Chondrocyte (in vitro differentiated cells): Measurements from ENCODE around the gene EEIG1. TPM values are rescaled to one million over a fixed set of nuclear protein-coding genes. Genes with fewer than 3 reads are reported as not detected.

Source experiments
- DNase-seq: peaks from one replicate; pipeline ENCODE4 v3.0.0; 2021; ENCODE audit warnings: mixed read lengths, low spot score
- H3K27ac Mint-ChIP-seq: one replicate; pipeline ENCODE4 v1.8.0; 2021; ENCODE audit warnings: mild to moderate bottlenecking, moderate library complexity, mixed read lengths; ENCODE audit not compliant: unreplicated experiment
- H3K27me3 Mint-ChIP-seq: 2 replicates; pipeline ENCODE4 v1.8.0; 2021; ENCODE audit warnings: low read depth, mixed read lengths
- H3K36me3 Mint-ChIP-seq: 2 replicates; pipeline ENCODE4 v1.8.0; 2021; ENCODE audit warnings: low read depth, mixed read lengths
- H3K4me1 Mint-ChIP-seq: 2 replicates; pipeline ENCODE4 v1.8.0; 2021; ENCODE audit warnings: low read depth, mild to moderate bottlenecking, mixed read lengths
- H3K4me3 Mint-ChIP-seq: one replicate; pipeline ENCODE4 v1.8.0; 2021; ENCODE audit warnings: mild to moderate bottlenecking, moderate library complexity, mixed read lengths; ENCODE audit not compliant: unreplicated experiment
- H3K9me3 Mint-ChIP-seq: 2 replicates; pipeline ENCODE4 v1.8.0; 2021; ENCODE audit warnings: low read depth, mixed read lengths
- CTCF ChIP-seq: fragments of 200-600 bp; sonication (generic); IDR thresholded peaks from 2 replicates; pipeline ENCODE4 v1.5.0; 2021; ENCODE audit warnings: antibody characterized with exemption, mild to moderate bottlenecking, moderate library complexity
- total RNA-seq: library from RNA; stranded (reverse); gene quantifications from 3 replicates; pipeline ENCODE4 v1.2.1, GENCODE V29; 2021

EEIG1 gene
- total RNA-seq, 1 donor from 2014 or later: 63.0 TPM

- no peak overlapping the region for H3K27ac Mint-ChIP-seq
- no peak for TF ChIP-seq CTCF
- H3K9me3 Mint-ChIP-seq: no peaks in the 10 kb centered on the region
- H3K4me3 Mint-ChIP-seq: no peak overlapping the region
- peaks cover 21% of the 10 kb centered on the region for H3K36me3 Mint-ChIP-seq
- peaks cover 17% of the 10 kb centered on the region for H3K4me1 Mint-ChIP-seq
- no peaks in the 10 kb centered on the region for H3K27me3 Mint-ChIP-seq
- no peak for DNase-seq
Observed at GRCh38 chr9:127945338-127945737, 35.5 kb downstream of the EEIG1 start.

GRCh38 chr9:127944586-127945218, 36.1 kb downstream of the EEIG1 start:
- H3K27me3 Mint-ChIP-seq: no peaks in the 10 kb centered on the region
- no peak for TF ChIP-seq CTCF
- H3K36me3 Mint-ChIP-seq: peaks cover 24% of the 10 kb centered on the region
- no peak overlapping the region for H3K27ac Mint-ChIP-seq
- no peak overlapping the region for H3K4me3 Mint-ChIP-seq
- DNase-seq: no peak
- H3K9me3 Mint-ChIP-seq: no peaks in the 10 kb centered on the region
- peaks cover 17% of the 10 kb centered on the region for H3K4me1 Mint-ChIP-seq

GRCh38 chr9:127943731-127944144, 37.1 kb downstream of the EEIG1 start:
- peak overlapping the region; percentile 51 for H3K27ac Mint-ChIP-seq
- no peak for DNase-seq

GRCh38 chr9:127943011-127943662, 37.7 kb downstream of the EEIG1 start:
- Mint-ChIP-seq H3K27me3 (no peaks in the 10 kb centered on the region), H3K4me1 (peaks cover 17% of the 10 kb centered on the region), H3K4me3 (no peak overlapping the region), H3K36me3 (peaks cover 21% of the 10 kb centered on the region), H3K9me3 (no peaks in the 10 kb centered on the region), H3K27ac (no peak overlapping the region)
- TF ChIP-seq CTCF: peak; percentile 15
- no peak for DNase-seq

More at GRCh38 chr9:127943731-127944144, 37.1 kb downstream of the EEIG1 start:
- H3K4me1 Mint-ChIP-seq: peaks cover 17% of the 10 kb centered on the region
- no peak overlapping the region for H3K4me3 Mint-ChIP-seq
- no peaks in the 10 kb centered on the region for H3K27me3 Mint-ChIP-seq
- peaks cover 24% of the 10 kb centered on the region for H3K36me3 Mint-ChIP-seq
- H3K9me3 Mint-ChIP-seq: no peaks in the 10 kb centered on the region
- TF ChIP-seq CTCF: peak; percentile 90

GRCh38 chr9:127942216-127943010, 38.4 kb downstream of the EEIG1 start:
- H3K4me1 Mint-ChIP-seq: peaks cover 22% of the 10 kb centered on the region
- no peak overlapping the region for H3K4me3 Mint-ChIP-seq
- H3K27me3 Mint-ChIP-seq: no peaks in the 10 kb centered on the region
- peak; percentile 86 for TF ChIP-seq CTCF
- H3K27ac Mint-ChIP-seq: no peak overlapping the region
- H3K9me3 Mint-ChIP-seq: no peaks in the 10 kb centered on the region
- H3K36me3 Mint-ChIP-seq: peaks cover 21% of the 10 kb centered on the region
- no peak for DNase-seq
